GM23248 (cell line): Measurements from ENCODE around the gene PNMA6E. TPM values are rescaled to one million over a fixed set of nuclear protein-coding genes. Genes with fewer than 3 reads are reported as not detected.

Experiments used
- DNase-seq: peaks from one replicate; pipeline ENCODE4 v3.0.0-alpha.2; 2015
- H2AFZ ChIP-seq: fragments of 200-600 bp; sonication (generic); 2 replicates; pipeline ENCODE4 v1.6.1; 2016; ENCODE audit warnings: antibody characterized with exemption
- H3F3A ChIP-seq: fragments of 200-600 bp; sonication (generic); 2 replicates; pipeline ENCODE4 v1.6.1; 2016; ENCODE audit warnings: mild to moderate bottlenecking, antibody characterized with exemption, mixed run types; ENCODE audit not compliant: insufficient read depth
- H3K27ac ChIP-seq: fragments of 200-600 bp; sonication (generic); 2 replicates; pipeline ENCODE4 v1.5.1; 2016; ENCODE audit warnings: mild to moderate bottlenecking
- H3K27me3 ChIP-seq: fragments of 200-600 bp; sonication (generic); replicated peaks from 2 replicates; pipeline ENCODE4 v1.6.1; 2016; ENCODE audit warnings: mild to moderate bottlenecking; ENCODE audit not compliant: insufficient read depth
- H3K36me3 ChIP-seq: fragments of 200-600 bp; sonication (generic); 2 replicates; pipeline ENCODE4 v1.6.1; 2016; ENCODE audit warnings: low read depth, mild to moderate bottlenecking
- H3K4me1 ChIP-seq: fragments of 200-600 bp; sonication (generic); 2 replicates; pipeline ENCODE4 v1.6.1; 2016; ENCODE audit warnings: mild to moderate bottlenecking; ENCODE audit not compliant: insufficient read depth
- H3K4me2 ChIP-seq: fragments of 200-600 bp; sonication (generic); one replicate; pipeline ENCODE4 v1.6.1; 2016; ENCODE audit warnings: mild to moderate bottlenecking; ENCODE audit not compliant: unreplicated experiment
- H3K4me3 ChIP-seq: fragments of 200-600 bp; sonication (generic); 2 replicates; pipeline ENCODE4 v1.5.1; 2016; ENCODE audit warnings: mild to moderate bottlenecking
- H3K79me2 ChIP-seq: fragments of 200-600 bp; sonication (generic); 2 replicates; pipeline ENCODE4 v1.6.1; 2016; ENCODE audit warnings: mild to moderate bottlenecking; ENCODE audit not compliant: insufficient read depth
- H3K9ac ChIP-seq: fragments of 200-600 bp; sonication (generic); 2 replicates; pipeline ENCODE4 v1.6.1; 2016; ENCODE audit warnings: mild to moderate bottlenecking
- H3K9me2 ChIP-seq: fragments of 200-600 bp; sonication (generic); 2 replicates; pipeline ENCODE4 v1.6.1; 2016; ENCODE audit warnings: mixed run types, mild to moderate bottlenecking, moderate library complexity; ENCODE audit not compliant: insufficient read depth
- H3K9me3 ChIP-seq: fragments of 200-600 bp; sonication (generic); one replicate; pipeline ENCODE4 v1.6.1; 2017; ENCODE audit warnings: low read depth
- H4K20me1 ChIP-seq: fragments of 200-600 bp; sonication (generic); 2 replicates; pipeline ENCODE4 v1.6.0; 2016; ENCODE audit not compliant: insufficient read depth
- EZH2 ChIP-seq: fragments of 200-600 bp; sonication (generic); IDR thresholded peaks from 2 replicates; pipeline ENCODE4 v1.6.1; 2018; ENCODE audit warnings: antibody characterized with exemption, mild to moderate bottlenecking; ENCODE audit not compliant: insufficient read depth, poor library complexity, severe bottlenecking
- EZH2phosphoT487 ChIP-seq: fragments of 200-600 bp; sonication (generic); IDR thresholded peaks from 2 replicates; pipeline ENCODE4 v1.6.1; 2018; ENCODE audit warnings: antibody characterized with exemption, moderate library complexity, mild to moderate bottlenecking, low read depth; ENCODE audit not compliant: insufficient read depth
- WGBS, 2 experiments: methylation state at CpG; one replicate each; pipeline ENCODE4 v1.1.6; 2015 to 2017; ENCODE audit warnings: low lambda C conversion rate in 2 of 2, low coverage in 1 of 2; ENCODE audit errors: missing lambda C conversion rate in 2 of 2; 5-methylcytosine and 5-hydroxymethylcytosine counted together
- in situ Hi-C: fragments of 300-500 bp; cut with MboI; formaldehyde crosslinking; loops from 2 replicates; pipeline ENCODE4 v1.15.0; 2020
- polyA plus RNA-seq: library from polyadenylated mRNA; unstranded; fragments of >200 nt; fragmentation: Nextera tagmentation; extraction: Ambion mirVana; gene quantifications from 2 replicates; pipeline ENCODE4 v1.2.1, GENCODE V29; 2016
- total RNA-seq: library from RNA; depleted of rRNA; stranded (reverse); fragments of >200 nt; shearing (Covaris generic); gene quantifications from 2 replicates; pipeline ENCODE4 v1.2.3, GENCODE V29; 2014

The PNMA6E gene
- total and polyA plus RNA-seq, 2 experiments from 2014 or later = not detected

- Histone ChIP-seq H3F3A (no peaks in the 10 kb centered on the region), H3K9me2 (no peaks in the 10 kb centered on the region), H3K4me1 (no peaks in the 10 kb centered on the region), H4K20me1 (no peaks in the 10 kb centered on the region), H3K4me2 (no peak overlapping the region), H3K9ac (no peak overlapping the region), H3K9me3 (no peaks in the 10 kb centered on the region), H3K36me3 (no peaks in the 10 kb centered on the region), H3K79me2 (no peaks in the 10 kb centered on the region), H3K27me3 (no peaks in the 10 kb centered on the region), H3K27ac (no peak overlapping the region), H3K4me3 (no peak overlapping the region), H2AFZ (no peak overlapping the region)
- no peak for TF ChIP-seq EZH2phosphoT487
- TF ChIP-seq EZH2 = no peak
- WGBS, 2 experiments = 58 to 66% methylated on average over 7 to 8 of the region's 8 CpGs
- in situ Hi-C loops = loop anchor here (25.0 kb wide), 1 partner anchor 398 kb away; no protein-coding TSS in a partner anchor
- no peak for DNase-seq
Observed at GRCh38 chrX:153434801-153435200, 33.7 kb upstream of the PNMA6E start.

DNA sequence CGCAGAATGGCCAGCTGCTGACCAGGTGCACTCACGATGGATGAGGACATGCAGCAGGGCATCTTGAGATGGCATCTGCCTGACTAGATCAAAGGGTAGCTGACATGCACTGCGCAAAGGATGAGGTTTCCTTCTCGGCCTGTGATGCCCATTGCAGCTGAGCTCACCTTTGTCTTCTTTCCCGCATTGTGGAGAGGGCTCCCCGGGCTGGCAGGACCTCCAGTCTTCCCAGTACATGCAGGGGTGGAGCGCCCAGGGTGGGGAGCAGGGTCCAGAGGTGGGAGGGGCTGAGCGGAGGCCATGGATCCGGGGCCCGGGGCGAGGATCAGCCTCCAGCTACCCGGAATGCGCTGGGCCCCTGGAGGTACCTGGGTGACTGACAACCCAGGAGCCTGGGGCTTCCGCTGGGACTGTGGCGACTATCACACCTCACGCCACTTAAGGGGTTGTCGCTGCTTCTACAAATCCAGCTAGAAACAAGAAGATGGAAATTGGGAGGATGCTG lies 32.7 kb upstream of the PNMA6E start:
- no peaks in the 10 kb centered on the region for H4K20me1 ChIP-seq
- H3K4me1 ChIP-seq = no peaks in the 10 kb centered on the region
- H3K9me3 ChIP-seq = no peaks in the 10 kb centered on the region
- in situ Hi-C loops = loop anchor here (25.0 kb wide), 1 partner anchor 397 kb away; no protein-coding TSS in a partner anchor
- H3K4me2 ChIP-seq = no peak overlapping the region
- WGBS, 2 experiments = 73 to 87% methylated on average over 12 to 17 of the region's 17 CpGs
- H3K4me3 ChIP-seq = no peak overlapping the region
- no peak overlapping the region for H3K9ac ChIP-seq
- no peaks in the 10 kb centered on the region for H3K79me2 ChIP-seq
- H3K27me3 ChIP-seq = no peaks in the 10 kb centered on the region
- no peaks in the 10 kb centered on the region for H3F3A ChIP-seq
- no peaks in the 10 kb centered on the region for H3K9me2 ChIP-seq
- no peak overlapping the region for H3K27ac ChIP-seq
- H3K36me3 ChIP-seq = no peaks in the 10 kb centered on the region
- no peak for DNase-seq
- TF ChIP-seq EZH2phosphoT487 (no peak), EZH2 (no peak)
- no peak overlapping the region for H2AFZ ChIP-seq

DNA sequence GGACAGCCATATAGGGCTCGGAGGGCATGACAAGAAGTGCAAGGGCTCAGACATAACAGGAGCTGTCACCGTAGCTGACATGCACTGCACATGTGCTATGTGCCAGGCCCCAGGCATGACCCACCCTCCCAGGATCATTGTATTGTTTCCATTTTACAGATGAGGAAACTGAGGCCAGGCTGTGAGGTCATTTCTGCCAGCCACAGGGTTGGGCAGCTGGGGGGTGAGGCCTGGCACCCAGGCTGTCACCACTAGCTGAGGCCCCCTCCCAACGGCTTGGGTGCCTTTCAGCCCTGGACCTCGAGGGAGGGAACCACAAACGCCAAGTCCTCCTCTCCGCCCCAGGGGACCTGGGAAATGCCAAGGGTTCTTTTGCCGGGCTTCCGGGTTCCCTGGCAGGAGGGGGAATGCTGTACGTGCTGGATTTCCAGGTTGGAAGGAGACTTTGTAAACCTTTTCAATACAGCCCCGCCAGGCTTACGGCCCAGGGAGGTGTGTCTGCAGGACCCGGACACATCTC lies 32.1 kb upstream of the PNMA6E start:
- Histone ChIP-seq H2AFZ (no peak overlapping the region), H3K27me3 (no peaks in the 10 kb centered on the region), H3K27ac (no peak overlapping the region), H3K4me3 (no peak overlapping the region), H3F3A (no peaks in the 10 kb centered on the region), H3K36me3 (no peaks in the 10 kb centered on the region), H3K4me1 (no peaks in the 10 kb centered on the region), H3K9ac (no peak overlapping the region), H3K9me2 (no peaks in the 10 kb centered on the region), H3K9me3 (no peaks in the 10 kb centered on the region), H3K4me2 (no peak overlapping the region), H4K20me1 (no peaks in the 10 kb centered on the region), H3K79me2 (no peaks in the 10 kb centered on the region)
- TF ChIP-seq EZH2 = no peak
- TF ChIP-seq EZH2phosphoT487 = no peak
- DNase-seq = no peak
- in situ Hi-C loops = loop anchor here (25.0 kb wide), 1 partner anchor 396 kb away; no protein-coding TSS in a partner anchor
- 45 to 53% methylated on average over 10 to 11 of the region's 12 CpGs for WGBS, 2 experiments

DNA sequence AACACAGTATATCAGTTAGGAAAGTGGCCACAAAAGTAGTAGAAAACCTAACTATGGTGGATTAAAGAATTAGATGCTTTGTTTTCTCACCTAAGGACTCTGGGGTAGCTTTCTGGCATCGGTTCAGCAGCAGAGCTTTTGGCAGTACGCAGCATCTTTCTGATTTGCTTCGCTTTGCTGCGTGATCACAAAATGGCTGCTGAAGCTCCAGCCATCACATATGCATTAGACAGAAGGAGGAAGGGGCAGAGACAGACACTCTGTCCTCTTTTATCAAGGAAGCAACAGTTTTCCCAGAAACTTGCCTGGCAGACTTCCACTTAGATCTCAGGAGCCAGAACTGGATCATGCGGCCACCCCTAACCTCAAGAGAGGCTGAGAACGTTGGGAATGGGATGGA lies 29.6 kb upstream of the PNMA6E start:
- Histone ChIP-seq H2AFZ (no peak overlapping the region), H3K9me2 (no peaks in the 10 kb centered on the region), H3K9me3 (no peaks in the 10 kb centered on the region), H3K4me2 (no peak overlapping the region), H3K27me3 (no peaks in the 10 kb centered on the region), H3K4me1 (no peaks in the 10 kb centered on the region), H3K9ac (no peak overlapping the region), H3K79me2 (no peaks in the 10 kb centered on the region), H3K4me3 (no peak overlapping the region), H3K27ac (no peak overlapping the region), H3K36me3 (no peaks in the 10 kb centered on the region), H4K20me1 (no peaks in the 10 kb centered on the region), H3F3A (no peaks in the 10 kb centered on the region)
- no peak for DNase-seq
- TF ChIP-seq EZH2phosphoT487 (no peak), EZH2 (no peak)
- WGBS, 2 experiments = 68 to 71% methylated on average over 6 of the region's 6 CpGs
- in situ Hi-C loops = loop anchor here (25.0 kb wide), 1 partner anchor 393 kb away; no protein-coding TSS in a partner anchor
